HepG2 (cell line): ENCODE data around the gene NCKIPSD. TPM values are rescaled to one million over a fixed set of nuclear protein-coding genes. Genes with fewer than 3 reads are reported as not detected.
"Not testable (repeated sequence)": the region's sequence is repeated elsewhere in the genome, so short reads cannot be mapped to it uniquely, and the experiment has no call there.

Experiments used
- ATAC-seq: fragments of 200-7000 bp; cut with Tn5 transposase; 3 replicates; pipeline ENCODE4 v1.9.1; 2020; ENCODE audit warnings: mild to moderate bottlenecking, moderate library complexity
- BruUV-seq: library from RNA; stranded (reverse); fragments of 400-500 nt; replicated peaks from 2 replicates; lab custom pipeline; 2021; lab: Mats Ljungman, UMichigan
- CTCF ChIA-PET: fragments of 300-600 bp; formaldehyde crosslinking; extraction: SDS; loops from one replicate; lab custom pipeline; 2021; ENCODE audit warnings: low total read pairs, inconsistent platforms, low intra/inter-chr PET ratio; lab: Yijun Ruan, JAX
- POLR2A ChIA-PET: fragments of 350-600 bp; sonication (Branson Sonifier 250); formaldehyde crosslinking; loops from one replicate; lab custom pipeline; 2020; ENCODE audit warnings: antibody characterized with exemption, inconsistent platforms; lab: Yijun Ruan, JAX
- DNase-seq: peaks from one replicate; pipeline ENCODE4 v3.0.0-alpha.2; 2015; ENCODE audit warnings: low spot score
- FAIRE-seq: peaks from 3 replicates; lab custom pipeline; 2011; peaks lifted over from hg19 to GRCh38; lab: Jason Lieb, UNC
- H2AFZ ChIP-seq: one replicate; pipeline ENCODE4 v1.6.1; 2011; ENCODE audit warnings: low read length, inconsistent platforms
- H3K27ac ChIP-seq: fragments of 300-600 bp; 3 replicates; pipeline ENCODE4 v1.8.0; 2011; ENCODE audit warnings: mixed run types, mild to moderate bottlenecking, mixed read lengths, low read length, inconsistent platforms; ENCODE audit not compliant: insufficient read depth; ENCODE audit errors: extremely low read length
- H3K27me3 ChIP-seq, 2 experiments: fragments of 200-600 bp in 1 of 2; 2 replicates in 1 of 2; 3 replicates in 1 of 2; pipeline versions ENCODE4 v1.6.0 to v1.8.0; 2011; ENCODE audit warnings: low read length in 2 of 2, mild to moderate bottlenecking in 2 of 2, moderate library complexity in 2 of 2, inconsistent platforms in 1 of 2; ENCODE audit not compliant: insufficient read depth in 2 of 2, control insufficient read depth in 1 of 2
- H3K36me3 ChIP-seq, 2 experiments: fragments of 200-600 bp in 1 of 2; replicated peaks in 1 of 2; 2 replicates in 1 of 2; 3 replicates in 1 of 2; pipeline versions ENCODE4 v1.5.1 to v1.8.0; 2011; ENCODE audit warnings: low read length in 2 of 2, inconsistent platforms in 1 of 2; ENCODE audit not compliant: insufficient read depth in 2 of 2, control insufficient read depth in 1 of 2
- H3K4me1 ChIP-seq: 2 replicates; pipeline ENCODE4 v1.5.1; 2012; ENCODE audit warnings: low read length, inconsistent platforms; ENCODE audit not compliant: insufficient read depth
- H3K4me2 ChIP-seq: 2 replicates; pipeline ENCODE4 v1.6.0; 2011; ENCODE audit warnings: low read depth, low read length, inconsistent platforms
- H3K4me3 ChIP-seq, 3 experiments: fragments of 200-600 bp in 1 of 3; sonication (generic), shearing (Covaris generic) in 1 of 3; replicated peaks in 1 of 3; 2 replicates each; pipeline ENCODE4 v1.5.1; 2011 to 2016; ENCODE audit warnings: low read length in 3 of 3, inconsistent platforms in 2 of 3, low read depth in 2 of 3, mild to moderate bottlenecking in 2 of 3, control low read depth in 1 of 3, mixed read lengths in 1 of 3; ENCODE audit not compliant: insufficient read depth in 1 of 3
- H3K79me2 ChIP-seq: one replicate; pipeline ENCODE4 v1.6.1; 2011; ENCODE audit warnings: low read length, inconsistent platforms; ENCODE audit not compliant: insufficient read depth
- H3K9ac ChIP-seq: 2 replicates; pipeline ENCODE4 v1.6.0; 2011; ENCODE audit warnings: mild to moderate bottlenecking, low read depth, low read length, inconsistent platforms; ENCODE audit not compliant: insufficient read depth
- H3K9me3 ChIP-seq: 2 replicates; pipeline ENCODE4 v1.5.1; 2012; ENCODE audit warnings: mild to moderate bottlenecking, low read length
- H4K20me1 ChIP-seq: 2 replicates; pipeline ENCODE4 v1.6.0; 2011; ENCODE audit warnings: inconsistent platforms, mild to moderate bottlenecking, low read length, moderate library complexity; ENCODE audit not compliant: insufficient read depth
- BCL6 ChIP-seq: IDR thresholded peaks from 2 replicates; pipeline ENCODE4 v1.6.1; 2016; ENCODE audit warnings: missing genetic modification reagents, missing compliant biosample characterization
- GATAD2A ChIP-seq: IDR thresholded peaks from 2 replicates; pipeline ENCODE4 v1.6.1; 2016
- ONECUT2 ChIP-seq: sonication (generic); formaldehyde crosslinking; IDR thresholded peaks from 2 replicates; pipeline ENCODE4 v1.4.0; 2020; ENCODE audit warnings: missing genetic modification reagents
- RARA ChIP-seq: IDR thresholded peaks from 2 replicates; pipeline ENCODE4 v1.6.1; 2016; ENCODE audit warnings: missing genetic modification reagents, missing compliant biosample characterization
- RFX1 ChIP-seq: fragments of 450-650 bp; IDR thresholded peaks from 2 replicates; pipeline ENCODE4 v1.6.1; 2017
- ZFX ChIP-seq: sonication (generic); formaldehyde crosslinking; IDR thresholded peaks from 2 replicates; pipeline ENCODE4 v1.4.0; 2020; ENCODE audit warnings: mild to moderate bottlenecking, low read depth, missing genetic modification reagents, moderate library complexity
- WGBS: methylation state at CpG from one replicate; pipeline ENCODE4 v1.1.6; 2017; ENCODE audit warnings: low lambda C conversion rate; 5-methylcytosine and 5-hydroxymethylcytosine counted together
- in situ Hi-C: cut with HindIII; loops from 2 replicates; pipeline ENCODE4 v1.10.0; 2017; ENCODE audit warnings: low pct_unique_long_range_greater_than_20kb; ENCODE audit not compliant: extremely low pct_ligation_motif_present
- intact Hi-C: fragments of 100-400 bp; cut with micrococcal nuclease; formaldehyde crosslinking; loops from one replicate; pipeline ENCODE4 v1.10.0; 2022; ENCODE audit not compliant: unreplicated experiment
- polyA plus RNA-seq, 8 experiments: library from polyadenylated mRNA; depleted of rRNA in 3 of 8; stranded (reverse) in 7 of 8; unstranded in 1 of 8; fragments of >200 nt; fragmentation: Illumina TruSeq in 4 of 8; extraction: Trizol in 4 of 8; gene quantifications; 2 replicates each; pipeline versions ENCODE4 v1.2.1 to v1.2.3, GENCODE V29; 2011 to 2016; ENCODE audit warnings: low read depth in 4 of 8, missing spikeins in 1 of 8, mixed read lengths in 1 of 8; ENCODE audit not compliant: insufficient read depth in 1 of 8
- total RNA-seq, 5 experiments: library from RNA; depleted of rRNA; stranded (reverse); fragments of >200 nt; fragmentation: Illumina TruSeq; extraction: Trizol; gene quantifications; 2 replicates each; pipeline ENCODE4 v1.2.3, GENCODE V29; 2016; ENCODE audit warnings: low read depth in 1 of 5
- TF ChIP-seq, protein P1 (sequence below): sonication (generic); formaldehyde crosslinking; conservative IDR thresholded peaks from 2 replicates; pipeline ENCODE4 v1.4.0; 2020; ENCODE audit warnings: mild to moderate bottlenecking, missing genetic modification reagents, moderate library complexity

The NCKIPSD gene
- total and polyA plus RNA-seq, 2 of the 13 experiments (the other 11 are each of a cell fraction or from before 2014, with no cell fraction given), result 13.5 to 35.2 TPM

DNA sequence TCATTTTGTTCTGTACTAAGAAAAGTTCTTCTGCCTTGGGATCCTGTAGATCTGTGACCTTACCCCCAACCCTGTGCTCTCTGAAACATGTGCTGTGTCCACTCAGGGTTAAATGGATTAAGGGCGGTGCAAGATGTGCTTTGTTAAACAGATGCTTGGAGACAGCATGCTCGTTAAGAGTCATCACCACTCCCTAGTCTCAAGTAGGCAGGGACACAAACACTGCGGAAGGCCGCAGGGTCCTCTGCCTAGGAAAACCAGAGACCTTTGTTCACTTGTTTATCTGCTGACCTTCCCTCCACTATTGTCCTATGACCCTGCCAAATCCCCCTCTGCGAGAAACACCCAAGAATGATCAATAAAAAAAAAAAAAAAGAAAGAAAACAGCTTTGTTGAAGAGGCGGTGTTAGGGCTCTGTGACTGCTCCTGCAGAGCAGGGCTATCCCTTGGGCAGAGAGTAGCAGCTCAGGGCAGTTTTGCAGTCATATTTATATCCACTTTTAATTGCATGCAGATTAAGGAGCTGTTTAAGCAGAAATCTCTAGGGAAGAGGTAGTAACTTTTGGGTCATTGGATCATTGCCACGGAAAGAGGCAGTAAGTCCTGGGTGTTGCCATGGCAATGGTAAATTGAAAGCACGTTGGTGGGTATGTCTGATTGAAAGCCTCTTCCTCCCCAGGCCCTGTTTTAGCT lies 49.5 kb upstream of the NCKIPSD start (continued):
- peak; percentile 25; the same call in 1 of the 2 replicates for TF ChIP-seq ZFX (CRISPR knock-in tag)
- TF ChIP-seq GATAD2A (CRISPR knock-in tag), result peak; percentile 16; the same call in 1 of the 2 replicates
- TF ChIP-seq ONECUT2 (CRISPR knock-in tag), result peak; percentile 34; the same call in 1 of the 2 replicates
- peak; percentile 23; the same call in 1 of the 2 replicates for TF ChIP-seq RARA (CRISPR knock-in tag)
- peak; percentile 91 for TF ChIP-seq BCL6 (CRISPR knock-in tag)
- TF ChIP-seq RFX1, result peak; percentile 66
- TF ChIP-seq, protein P1, sequence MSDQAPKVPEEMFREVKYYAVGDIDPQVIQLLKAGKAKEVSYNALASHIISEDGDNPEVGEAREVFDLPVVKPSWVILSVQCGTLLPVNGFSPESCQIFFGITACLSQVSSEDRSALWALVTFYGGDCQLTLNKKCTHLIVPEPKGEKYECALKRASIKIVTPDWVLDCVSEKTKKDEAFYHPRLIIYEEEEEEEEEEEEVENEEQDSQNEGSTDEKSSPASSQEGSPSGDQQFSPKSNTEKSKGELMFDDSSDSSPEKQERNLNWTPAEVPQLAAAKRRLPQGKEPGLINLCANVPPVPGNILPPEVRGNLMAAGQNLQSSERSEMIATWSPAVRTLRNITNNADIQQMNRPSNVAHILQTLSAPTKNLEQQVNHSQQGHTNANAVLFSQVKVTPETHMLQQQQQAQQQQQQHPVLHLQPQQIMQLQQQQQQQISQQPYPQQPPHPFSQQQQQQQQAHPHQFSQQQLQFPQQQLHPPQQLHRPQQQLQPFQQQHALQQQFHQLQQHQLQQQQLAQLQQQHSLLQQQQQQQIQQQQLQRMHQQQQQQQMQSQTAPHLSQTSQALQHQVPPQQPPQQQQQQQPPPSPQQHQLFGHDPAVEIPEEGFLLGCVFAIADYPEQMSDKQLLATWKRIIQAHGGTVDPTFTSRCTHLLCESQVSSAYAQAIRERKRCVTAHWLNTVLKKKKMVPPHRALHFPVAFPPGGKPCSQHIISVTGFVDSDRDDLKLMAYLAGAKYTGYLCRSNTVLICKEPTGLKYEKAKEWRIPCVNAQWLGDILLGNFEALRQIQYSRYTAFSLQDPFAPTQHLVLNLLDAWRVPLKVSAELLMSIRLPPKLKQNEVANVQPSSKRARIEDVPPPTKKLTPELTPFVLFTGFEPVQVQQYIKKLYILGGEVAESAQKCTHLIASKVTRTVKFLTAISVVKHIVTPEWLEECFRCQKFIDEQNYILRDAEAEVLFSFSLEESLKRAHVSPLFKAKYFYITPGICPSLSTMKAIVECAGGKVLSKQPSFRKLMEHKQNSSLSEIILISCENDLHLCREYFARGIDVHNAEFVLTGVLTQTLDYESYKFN (CRISPR knock-in tag), result peak; percentile 67

DNA sequence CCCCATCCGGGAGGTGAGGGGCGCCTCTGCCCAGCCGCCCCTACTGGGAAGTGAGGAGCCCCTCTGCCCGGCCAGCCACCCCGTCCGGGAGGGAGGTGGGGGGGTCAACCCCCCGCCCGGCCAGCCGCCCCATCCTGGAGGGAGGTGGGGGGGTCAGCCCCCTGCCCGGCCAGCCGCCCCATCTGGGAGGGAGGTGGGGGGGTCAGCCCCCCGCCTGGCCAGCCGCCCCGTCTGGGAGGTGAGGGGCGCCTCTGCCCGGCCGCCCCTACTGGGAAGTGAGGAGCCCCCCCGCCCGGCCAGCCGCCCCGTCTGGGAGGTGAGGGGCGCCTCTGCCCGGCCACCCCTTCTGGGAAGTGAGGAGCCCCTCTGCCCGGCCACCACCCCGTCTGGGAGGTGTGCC lies 48.8 kb upstream of the NCKIPSD start:
- H3K4me3 ChIP-seq, intact Hi-C loops, H3K27ac ChIP-seq, ATAC-seq, CTCF ChIA-PET, H3K4me2 ChIP-seq, H3K27me3 ChIP-seq, DNase-seq, POLR2A ChIA-PET, H2AFZ ChIP-seq, BruUV-seq, H3K36me3 ChIP-seq, H3K9me3 ChIP-seq, FAIRE-seq, in situ Hi-C loops, H4K20me1 ChIP-seq, H3K79me2 ChIP-seq, H3K9ac ChIP-seq: not testable (repeated sequence)
- H3K4me1 ChIP-seq, result peaks cover 39% of the 10 kb centered on the region
- 37% methylated on average over 12 of the region's 25 CpGs for WGBS

DNA sequence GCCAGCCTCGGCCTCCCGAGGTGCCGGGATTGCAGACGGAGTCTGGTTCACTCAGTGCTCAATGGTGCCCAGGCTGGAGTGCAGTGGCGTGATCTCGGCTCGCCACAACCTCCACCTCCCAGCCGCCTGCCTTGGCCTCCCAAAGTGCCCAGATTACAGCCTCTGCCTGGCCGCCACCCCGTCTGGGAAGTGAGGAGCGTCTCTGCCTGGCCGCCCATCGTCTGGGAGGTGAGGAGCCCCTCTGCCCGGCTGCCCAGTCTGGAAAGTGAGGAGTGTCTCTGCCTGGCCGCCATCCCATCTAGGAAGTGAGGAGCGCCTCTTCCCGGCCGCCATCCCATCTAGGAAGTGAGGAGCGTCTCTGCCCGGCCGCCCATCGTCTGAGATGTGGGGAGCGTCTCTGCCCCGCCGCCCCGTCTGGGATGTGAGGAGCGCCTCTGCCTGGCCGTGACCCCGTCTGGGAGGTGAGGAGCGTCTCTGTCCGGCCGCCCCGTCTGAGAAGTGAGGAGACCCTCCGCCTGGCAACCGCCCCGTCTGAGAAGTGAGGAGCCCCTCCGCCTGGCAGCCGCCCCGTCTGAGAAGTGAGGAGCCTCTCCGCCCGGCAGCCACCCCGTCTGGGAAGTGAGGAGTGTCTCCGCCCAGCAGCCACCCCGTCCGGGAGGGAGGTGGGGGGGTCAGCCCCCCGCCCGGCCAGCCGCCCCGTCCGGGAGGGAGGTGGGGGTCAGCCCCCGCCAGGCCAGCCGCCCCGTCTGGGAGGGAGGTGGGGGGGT lies 48.2 kb upstream of the NCKIPSD start:
- 84% methylated on average over 10 of the region's 53 CpGs for WGBS

More for the DNA sequence above, 48.2 kb upstream of the NCKIPSD start:
- H3K79me2 ChIP-seq, intact Hi-C loops, H3K4me3 ChIP-seq, H2AFZ ChIP-seq, DNase-seq, H3K4me2 ChIP-seq, H3K36me3 ChIP-seq, H3K9me3 ChIP-seq, BruUV-seq, H3K27me3 ChIP-seq, H4K20me1 ChIP-seq, H3K9ac ChIP-seq, ATAC-seq, POLR2A ChIA-PET, CTCF ChIA-PET, in situ Hi-C loops, FAIRE-seq, H3K27ac ChIP-seq: not testable (repeated sequence)
- H3K4me1 ChIP-seq, result peaks cover 33% of the 10 kb centered on the region
